ENCODE measurements around the gene CFAP92.

GRCh38 chr3:129032716-129033115, 38.8 kb upstream of the CFAP92 start:
- no peak for TF ChIP-seq CTCF (IDR thresholded peaks at IDR 0.05)
- no peak for TF ChIP-seq POLR2A (IDR thresholded peaks at IDR 0.05)

Measured in Peyer's patch (tissue), 4 donors.